CD14-positive monocyte (primary cell): ENCODE measurements around the gene PDILT. TPM values are rescaled to one million over a fixed set of nuclear protein-coding genes. Genes with fewer than 3 reads are reported as not detected.

Experiments used
- DNase-seq, 3 donors: peaks; one replicate each; pipeline ENCODE4 v3.0.0-alpha.2; 2011 to 2022
- H2AFZ ChIP-seq: 2 replicates; pipeline ENCODE4 v1.6.0; 2012; ENCODE audit warnings: mild to moderate bottlenecking, low read depth, low read length, inconsistent platforms; ENCODE audit not compliant: insufficient read depth, poor library complexity, severe bottlenecking
- H3K27ac ChIP-seq, 2 donors: 1 replicate in 1 of 2; 2 replicates in 1 of 2; pipeline ENCODE4 v1.5.1; 2012 to 2013; ENCODE audit warnings: low read length in 2 of 2, control low read depth in 1 of 2, inconsistent platforms in 1 of 2, low read depth in 1 of 2, mild to moderate bottlenecking in 1 of 2
- H3K27me3 ChIP-seq, 2 donors: one replicate each; pipeline versions ENCODE4 v1.6.0 to v1.6.1; 2011 to 2013; ENCODE audit warnings: low read length in 2 of 2; ENCODE audit not compliant: control insufficient read depth in 2 of 2, insufficient read depth in 2 of 2
- H3K36me3 ChIP-seq, 2 donors: replicated peaks in 1 of 2; 1 replicate in 1 of 2; 2 replicates in 1 of 2; pipeline versions ENCODE4 v1.5.1 to v1.6.1; 2012 to 2013; ENCODE audit warnings: low read length in 2 of 2, control low read depth in 1 of 2, inconsistent platforms in 1 of 2, mild to moderate bottlenecking in 1 of 2; ENCODE audit not compliant: insufficient read depth in 2 of 2, control insufficient read depth in 1 of 2
- H3K4me1 ChIP-seq, 2 donors: 1 replicate in 1 of 2; 2 replicates in 1 of 2; pipeline versions ENCODE4 v1.5.1 to v1.6.1; 2012 to 2013; ENCODE audit warnings: low read length in 2 of 2, control low read depth in 1 of 2, inconsistent platforms in 1 of 2, mild to moderate bottlenecking in 1 of 2, moderate library complexity in 1 of 2; ENCODE audit not compliant: insufficient read depth in 2 of 2, control insufficient read depth in 1 of 2
- H3K4me2 ChIP-seq: replicated peaks from 2 replicates; pipeline ENCODE3; 2012; ENCODE audit warnings: low read length, moderate library complexity, mild to moderate bottlenecking; ENCODE audit not compliant: poor library complexity, severe bottlenecking; ENCODE audit errors: extremely low read depth
- H3K4me3 ChIP-seq, 3 experiments: fragments of 200-600 bp in 1 of 3; sonication (generic) in 1 of 3; replicated peaks in 1 of 3; 1 replicate in 2 of 3; 2 replicates in 1 of 3; pipeline ENCODE4 v1.5.1; 2011 to 2013; ENCODE audit warnings: low read length in 3 of 3, mild to moderate bottlenecking in 3 of 3, control low read depth in 2 of 3, low read depth in 2 of 3, inconsistent platforms in 1 of 3, moderate library complexity in 1 of 3
- H3K79me2 ChIP-seq: 2 replicates; pipeline ENCODE4 v1.6.0; 2012; ENCODE audit warnings: mild to moderate bottlenecking, control low read depth, inconsistent platforms, low read length, moderate library complexity; ENCODE audit not compliant: insufficient read depth
- H3K9ac ChIP-seq: 2 replicates; pipeline ENCODE4 v1.6.0; 2017; ENCODE audit warnings: low read length, mild to moderate bottlenecking; ENCODE audit not compliant: insufficient read depth, poor library complexity, severe bottlenecking
- H3K9me3 ChIP-seq, 2 donors: replicated peaks in 1 of 2; 1 replicate in 1 of 2; 2 replicates in 1 of 2; pipeline versions ENCODE4 v1.5.1 to v1.6.1; 2012 to 2013; ENCODE audit warnings: low read length in 2 of 2, control low read depth in 1 of 2; ENCODE audit not compliant: control insufficient read depth in 1 of 2, insufficient read depth in 1 of 2
- H4K20me1 ChIP-seq: 2 replicates; pipeline ENCODE4 v1.6.0; 2012; ENCODE audit warnings: mild to moderate bottlenecking, low read length, control low read depth, moderate library complexity; ENCODE audit not compliant: insufficient read depth
- H3K27ac Mint-ChIP-seq, 7 donors: one replicate each; pipeline ENCODE4 v1.8.0; 2020; ENCODE audit warnings: mild to moderate bottlenecking in 7 of 7, mixed read lengths in 7 of 7, moderate library complexity in 6 of 7, inconsistent platforms in 2 of 7
- H3K27me3 Mint-ChIP-seq, 3 donors: one replicate each; pipeline ENCODE4 v1.8.0; 2021 to 2022; ENCODE audit warnings: low read depth in 3 of 3, mild to moderate bottlenecking in 3 of 3, mixed read lengths in 3 of 3, moderate library complexity in 3 of 3, inconsistent platforms in 1 of 3
- H3K36me3 Mint-ChIP-seq, 2 donors: one replicate each; pipeline ENCODE4 v1.8.0; 2020; ENCODE audit warnings: mixed read lengths in 2 of 2, inconsistent platforms in 1 of 2, mild to moderate bottlenecking in 1 of 2
- H3K4me1 Mint-ChIP-seq: one replicate; pipeline ENCODE4 v1.8.0; 2020; ENCODE audit warnings: mild to moderate bottlenecking, mixed read lengths
- H3K4me3 Mint-ChIP-seq, 2 donors: one replicate each; pipeline ENCODE4 v1.8.0; 2020; ENCODE audit warnings: mild to moderate bottlenecking in 2 of 2, mixed read lengths in 2 of 2, moderate library complexity in 1 of 2
- H3K9me3 Mint-ChIP-seq, 7 donors: one replicate each; pipeline ENCODE4 v1.8.0; 2020 to 2022; ENCODE audit warnings: mixed read lengths in 7 of 7, mild to moderate bottlenecking in 6 of 7, moderate library complexity in 6 of 7, inconsistent platforms in 2 of 7
- CTCF ChIP-seq: fragments of 200-600 bp; IDR thresholded peaks from one replicate; pipeline ENCODE4 v1.8.0; 2022; ENCODE audit warnings: antibody characterized with exemption, mild to moderate bottlenecking
- WGBS: methylation state at CpG from one replicate; pipeline ENCODE4 v1.1.5; 2013; ENCODE audit warnings: missing lambda C conversion rate; ENCODE audit not compliant: insufficient coverage; 5-methylcytosine and 5-hydroxymethylcytosine counted together
- intact Hi-C, 2 donors: fragments of 100-400 bp; cut with micrococcal nuclease; formaldehyde crosslinking; loops; one replicate each; pipeline versions ENCODE4 v1.15.0 to v1.15.1; 2023
- polyA plus RNA-seq, 3 donors: library from polyadenylated mRNA; depleted of rRNA in 1 of 3; unstranded in 2 of 3; stranded (reverse) in 1 of 3; fragments of 300-500 nt in 2 of 3; fragments of >200 nt in 1 of 3; fragmentation: Illumina TruSeq in 2 of 3; gene quantifications; 1 replicate in 2 of 3; 2 replicates in 1 of 3; pipeline ENCODE4 v1.2.3, GENCODE V29; 2012 to 2021

PDILT gene
- polyA plus RNA-seq, 3 donors, result not detected

DNA sequence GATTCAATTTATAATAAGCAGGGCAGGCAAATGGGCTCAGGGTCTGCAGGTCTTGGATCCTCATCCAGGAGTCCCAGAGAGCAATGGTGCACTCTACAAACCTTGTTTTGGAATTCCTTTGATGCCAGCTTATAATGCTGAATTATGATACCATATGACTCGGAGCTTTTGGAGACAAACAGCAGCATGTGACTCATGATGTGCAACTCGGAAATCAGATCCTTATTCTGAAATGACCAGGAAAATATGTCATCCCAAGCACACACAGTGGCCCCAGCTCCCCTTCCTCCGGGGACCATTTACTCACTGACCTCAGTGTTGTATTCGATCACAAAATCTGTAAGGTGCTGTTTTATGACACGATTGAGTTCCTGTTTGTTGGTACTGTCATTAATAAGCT is 31.8 kb downstream of the PDILT start:
- H3K4me1 Mint-ChIP-seq, result no peaks in the 10 kb centered on the region
- WGBS, result no CpG with 5 or more reads among the region's 5 CpGs
- Histone ChIP-seq H2AFZ (no peak overlapping the region), H3K4me3 (no peak overlapping the region), H3K4me1 (no peaks in the 10 kb centered on the region), H4K20me1 (no peaks in the 10 kb centered on the region), H3K27me3 (no peaks in the 10 kb centered on the region), H3K4me2 (no peak overlapping the region), H3K27ac (no peak overlapping the region), H3K9me3 (no peaks in the 10 kb centered on the region), H3K36me3 (no peaks in the 10 kb centered on the region), H3K79me2 (no peaks in the 10 kb centered on the region), H3K9ac (no peak overlapping the region)
- peaks cover 0 to 9% (median 4%) of the 10 kb centered on the region in 3 donors for H3K27me3 Mint-ChIP-seq
- intact Hi-C loops, result no loop called here
- no peak overlapping the region for H3K4me3 Mint-ChIP-seq
- no peak overlapping the region for H3K27ac Mint-ChIP-seq
- no peak for DNase-seq
- no peaks in the 10 kb centered on the region for H3K36me3 Mint-ChIP-seq
- H3K9me3 Mint-ChIP-seq, result no peaks in the 10 kb centered on the region
- TF ChIP-seq CTCF, result no peak

DNA sequence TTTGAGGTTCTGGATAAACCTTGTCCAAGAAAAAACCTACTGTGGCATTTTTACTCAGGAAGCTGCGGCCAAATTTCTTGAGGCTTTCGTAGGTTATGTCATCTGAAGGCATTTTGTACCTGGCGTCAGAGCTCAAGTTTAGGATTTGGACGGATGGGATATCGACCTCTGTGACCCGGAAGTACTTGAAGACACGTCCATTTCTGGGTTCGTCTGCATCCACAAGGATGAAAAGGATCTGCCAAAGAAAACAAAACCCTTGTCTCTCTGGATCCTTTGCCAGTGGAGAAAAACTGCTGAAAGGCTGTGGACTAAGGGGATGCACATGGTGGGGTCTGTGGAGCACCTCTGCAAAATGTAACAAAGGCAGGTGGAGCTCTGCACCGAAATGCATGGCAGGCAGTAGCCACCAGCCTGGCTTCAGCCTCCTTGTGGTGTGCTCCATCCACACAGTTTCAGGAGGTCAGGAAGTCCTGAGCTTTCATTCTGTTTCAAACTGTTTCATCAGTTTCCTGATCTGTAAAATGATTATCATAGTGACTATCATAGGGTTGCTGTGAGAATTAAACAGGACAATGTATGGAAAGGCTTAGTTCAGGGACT is 35.0 kb downstream of the PDILT start:
- Mint-ChIP-seq H3K27ac (no peak overlapping the region), H3K4me3 (no peak overlapping the region), H3K27me3 (peaks cover 2 to 9% (median 8%) of the 10 kb centered on the region in 3 donors), H3K4me1 (no peaks in the 10 kb centered on the region), H3K9me3 (no peaks in the 10 kb centered on the region), H3K36me3 (no peaks in the 10 kb centered on the region)
- Histone ChIP-seq H3K27ac (no peak overlapping the region), H3K4me2 (no peak overlapping the region), H3K4me3 (no peak overlapping the region), H3K9ac (no peak overlapping the region), H2AFZ (no peak overlapping the region), H3K79me2 (no peaks in the 10 kb centered on the region), H3K27me3 (no peaks in the 10 kb centered on the region), H4K20me1 (no peaks in the 10 kb centered on the region), H3K36me3 (no peaks in the 10 kb centered on the region), H3K9me3 (no peaks in the 10 kb centered on the region), H3K4me1 (no peaks in the 10 kb centered on the region)
- intact Hi-C loops, result no loop called here
- TF ChIP-seq CTCF, result no peak
- WGBS, result 83% methylated on average over 9 of the region's 9 CpGs
- DNase-seq, result no peak
